ENCODE measurements around the gene ECI1.

Gene ECI1

DNA sequence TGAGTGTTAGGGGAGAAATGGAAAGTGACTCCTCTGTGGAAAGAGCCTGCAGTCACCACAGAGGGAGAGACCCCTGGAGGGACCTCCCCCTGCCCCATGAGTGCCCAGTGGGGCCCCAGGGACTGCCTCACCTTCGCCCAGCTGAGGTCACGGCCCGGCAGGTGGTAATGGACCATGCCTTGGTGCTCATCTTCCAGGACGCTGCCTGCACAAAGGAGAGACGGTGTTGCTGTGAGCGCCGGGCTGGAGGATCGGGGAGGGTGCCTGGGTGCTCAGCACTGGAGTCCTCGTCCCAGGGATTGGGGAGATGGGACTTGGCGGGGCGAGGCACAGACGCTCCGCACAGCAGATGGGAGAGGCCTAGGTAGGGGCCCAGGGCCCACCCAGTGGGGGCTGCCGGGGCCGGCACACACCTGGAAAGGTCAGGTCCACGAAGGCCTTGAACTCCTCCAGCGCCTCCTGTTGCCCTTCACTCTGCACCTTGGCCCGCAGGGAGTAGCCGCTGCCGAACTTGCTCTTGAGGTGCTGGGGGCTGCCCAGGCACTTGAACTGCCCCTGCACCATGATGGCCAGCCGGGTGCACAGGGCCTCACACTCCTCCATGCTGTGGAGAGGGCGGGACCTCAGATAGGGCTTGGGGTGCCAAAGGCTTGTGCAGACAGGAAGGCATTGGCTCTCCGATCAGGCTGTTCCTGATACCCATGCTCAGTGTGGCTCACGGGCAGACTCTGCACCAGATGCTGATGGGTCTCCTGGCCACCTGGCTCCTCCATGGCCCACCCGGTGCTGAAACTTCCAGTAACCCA lies 26.3 kb upstream of the ECI1 start:
- TF ChIP-seq TAF1 (IDR thresholded peaks at IDR 0.05; ENCODE audit: borderline replicate concordance, insufficient read depth, low read length), result no peak
- TF ChIP-seq, protein P1, sequence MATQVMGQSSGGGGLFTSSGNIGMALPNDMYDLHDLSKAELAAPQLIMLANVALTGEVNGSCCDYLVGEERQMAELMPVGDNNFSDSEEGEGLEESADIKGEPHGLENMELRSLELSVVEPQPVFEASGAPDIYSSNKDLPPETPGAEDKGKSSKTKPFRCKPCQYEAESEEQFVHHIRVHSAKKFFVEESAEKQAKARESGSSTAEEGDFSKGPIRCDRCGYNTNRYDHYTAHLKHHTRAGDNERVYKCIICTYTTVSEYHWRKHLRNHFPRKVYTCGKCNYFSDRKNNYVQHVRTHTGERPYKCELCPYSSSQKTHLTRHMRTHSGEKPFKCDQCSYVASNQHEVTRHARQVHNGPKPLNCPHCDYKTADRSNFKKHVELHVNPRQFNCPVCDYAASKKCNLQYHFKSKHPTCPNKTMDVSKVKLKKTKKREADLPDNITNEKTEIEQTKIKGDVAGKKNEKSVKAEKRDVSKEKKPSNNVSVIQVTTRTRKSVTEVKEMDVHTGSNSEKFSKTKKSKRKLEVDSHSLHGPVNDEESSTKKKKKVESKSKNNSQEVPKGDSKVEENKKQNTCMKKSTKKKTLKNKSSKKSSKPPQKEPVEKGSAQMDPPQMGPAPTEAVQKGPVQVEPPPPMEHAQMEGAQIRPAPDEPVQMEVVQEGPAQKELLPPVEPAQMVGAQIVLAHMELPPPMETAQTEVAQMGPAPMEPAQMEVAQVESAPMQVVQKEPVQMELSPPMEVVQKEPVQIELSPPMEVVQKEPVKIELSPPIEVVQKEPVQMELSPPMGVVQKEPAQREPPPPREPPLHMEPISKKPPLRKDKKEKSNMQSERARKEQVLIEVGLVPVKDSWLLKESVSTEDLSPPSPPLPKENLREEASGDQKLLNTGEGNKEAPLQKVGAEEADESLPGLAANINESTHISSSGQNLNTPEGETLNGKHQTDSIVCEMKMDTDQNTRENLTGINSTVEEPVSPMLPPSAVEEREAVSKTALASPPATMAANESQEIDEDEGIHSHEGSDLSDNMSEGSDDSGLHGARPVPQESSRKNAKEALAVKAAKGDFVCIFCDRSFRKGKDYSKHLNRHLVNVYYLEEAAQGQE (IDR thresholded peaks at IDR 0.05; ENCODE audit: insufficient read depth in 1 of 2, low read depth in 2 of 2, low read length in 2 of 2), result no peak
- no peak for TF ChIP-seq POLR2AphosphoS5 (IDR thresholded peaks at IDR 0.05; ENCODE audit: low read depth, low read length)
- TF ChIP-seq FOXP2 (optimal IDR thresholded peaks at IDR 0.05; ENCODE audit: borderline replicate concordance, extremely low read depth, extremely low read length, insufficient read depth), result no peak
- TF ChIP-seq SIN3A (IDR thresholded peaks at IDR 0.05; ENCODE audit: borderline replicate concordance, insufficient read depth, low read length), result no peak

DNA sequence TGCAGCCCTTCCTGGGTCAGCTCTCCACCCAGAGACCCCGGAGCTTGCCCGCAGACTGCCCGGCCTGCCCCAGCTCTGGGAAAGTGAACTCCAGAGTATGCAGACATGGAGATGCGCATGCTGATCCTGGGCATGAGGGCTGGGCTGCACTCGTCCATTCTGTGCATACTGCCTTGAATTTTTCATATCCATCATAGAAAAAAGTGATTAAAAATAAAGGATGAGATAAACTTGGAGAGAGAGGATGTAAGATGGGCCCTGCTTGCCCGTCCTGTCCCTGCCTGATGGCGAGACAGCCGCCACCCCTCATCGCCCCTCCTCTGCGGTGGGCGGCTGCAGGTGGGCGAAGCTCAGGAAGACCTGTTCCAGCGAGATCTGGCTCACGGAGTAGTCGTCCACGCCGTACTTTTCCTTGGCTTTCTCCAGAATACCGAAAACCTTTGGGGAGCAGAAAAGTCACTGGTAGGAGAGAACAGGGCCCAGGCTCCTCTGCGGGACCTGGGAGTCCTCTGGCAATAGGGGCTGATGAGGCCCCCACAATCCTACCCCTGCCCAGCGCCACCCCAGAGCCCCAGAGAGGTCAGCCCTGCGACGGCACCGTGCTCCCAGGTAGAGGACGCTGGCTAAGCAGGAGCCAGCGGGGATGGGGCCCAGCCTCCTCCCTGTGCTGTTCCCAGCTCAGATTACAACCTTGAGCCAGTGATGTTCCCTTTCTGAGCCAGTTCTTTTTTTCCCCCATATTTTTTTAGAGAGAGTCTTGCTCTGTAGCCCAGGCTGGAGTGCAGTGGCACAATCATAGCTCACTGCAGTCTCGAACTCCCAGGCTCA lies 25.2 kb upstream of the ECI1 start:
- TF ChIP-seq FOXP2 (optimal IDR thresholded peaks at IDR 0.05; ENCODE audit: borderline replicate concordance, extremely low read depth, extremely low read length, insufficient read depth) (no peak), SIN3A (IDR thresholded peaks at IDR 0.05; ENCODE audit: borderline replicate concordance, insufficient read depth, low read length) (no peak), POLR2AphosphoS5 (IDR thresholded peaks at IDR 0.05; ENCODE audit: low read depth, low read length) (no peak), TAF1 (IDR thresholded peaks at IDR 0.05; ENCODE audit: borderline replicate concordance, insufficient read depth, low read length) (no peak)
- TF ChIP-seq, protein P1 (IDR thresholded peaks at IDR 0.05; ENCODE audit: insufficient read depth in 1 of 2, low read depth in 2 of 2, low read length in 2 of 2), result no peak

DNA sequence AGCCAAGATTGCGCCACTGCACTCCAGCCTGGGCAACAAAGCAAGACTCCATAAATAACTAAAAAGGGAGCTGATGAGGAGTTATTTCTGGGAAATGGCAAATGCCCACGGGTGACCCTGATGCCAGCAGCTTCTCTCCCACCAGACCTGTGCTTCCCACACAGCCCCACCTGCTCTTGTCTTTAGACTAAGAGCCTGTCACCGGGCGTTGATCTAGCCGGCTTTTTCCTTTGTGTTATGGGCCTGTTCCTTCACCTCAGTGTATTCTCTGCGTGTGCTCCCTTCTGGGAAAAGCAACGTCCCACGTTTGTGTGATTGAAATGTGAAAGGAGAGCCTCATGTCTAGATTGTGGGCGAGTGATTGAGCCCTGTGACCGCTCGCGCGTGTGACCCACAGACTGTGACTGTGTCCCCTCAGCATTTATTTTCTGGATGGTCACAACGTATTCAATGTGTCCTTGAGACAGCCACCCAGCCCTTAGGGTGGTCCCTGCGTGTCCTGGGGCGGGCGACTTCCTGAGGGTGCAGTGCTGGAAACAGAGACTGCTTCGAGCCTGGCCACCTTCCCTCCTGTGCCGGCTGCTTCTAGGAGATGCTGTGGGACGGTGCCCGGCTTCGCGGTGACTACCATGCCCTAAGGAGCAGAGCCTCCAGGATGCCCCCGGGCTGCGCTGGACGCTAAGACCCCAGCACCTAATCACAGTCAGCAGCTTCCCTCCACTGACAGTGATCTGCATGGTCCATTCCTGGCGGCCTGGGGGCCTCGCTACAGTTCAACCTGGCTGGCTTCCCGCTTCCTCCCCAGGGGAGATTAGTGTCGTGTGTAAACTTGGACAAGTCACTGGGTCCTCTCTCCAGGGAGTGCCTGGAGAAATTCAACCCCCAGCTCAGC lies 24.3 kb upstream of the ECI1 start:
- TF ChIP-seq FOXP2 (optimal IDR thresholded peaks at IDR 0.05; ENCODE audit: borderline replicate concordance, extremely low read depth, extremely low read length, insufficient read depth), result no peak
- TF ChIP-seq POLR2AphosphoS5 (IDR thresholded peaks at IDR 0.05; ENCODE audit: low read depth, low read length), result no peak
- TF ChIP-seq, protein P1 (IDR thresholded peaks at IDR 0.05; ENCODE audit: insufficient read depth in 1 of 2, low read depth in 2 of 2, low read length in 2 of 2), result no peak
- no peak for TF ChIP-seq TAF1 (IDR thresholded peaks at IDR 0.05; ENCODE audit: borderline replicate concordance, insufficient read depth, low read length)
- TF ChIP-seq SIN3A (IDR thresholded peaks at IDR 0.05; ENCODE audit: borderline replicate concordance, insufficient read depth, low read length), result no peak

DNA sequence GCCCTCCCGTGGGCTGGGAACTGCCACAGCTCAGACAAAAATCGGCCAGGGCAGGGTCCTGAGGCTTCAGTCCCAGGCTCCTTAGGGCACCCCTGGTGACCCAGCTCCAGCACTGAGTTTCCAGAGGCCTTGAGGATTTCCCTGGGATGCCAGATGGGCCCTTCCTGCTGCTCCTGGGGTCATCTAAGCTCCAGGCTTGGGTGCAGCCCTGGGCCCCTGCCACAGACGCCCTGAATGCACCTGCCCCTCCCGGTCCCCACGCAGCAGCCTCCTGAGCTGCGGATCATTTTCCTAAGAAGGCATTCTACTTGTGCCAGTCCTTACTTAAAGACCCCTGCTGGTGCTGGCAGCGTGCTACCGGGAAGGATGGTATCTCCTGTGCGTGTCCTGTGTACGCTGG lies 22.5 kb upstream of the ECI1 start:
- TF ChIP-seq, protein P1 (IDR thresholded peaks at IDR 0.05; ENCODE audit: insufficient read depth in 1 of 2, low read depth in 2 of 2, low read length in 2 of 2), result no peak
- TF ChIP-seq POLR2AphosphoS5 (IDR thresholded peaks at IDR 0.05; ENCODE audit: low read depth, low read length) (no peak), FOXP2 (optimal IDR thresholded peaks at IDR 0.05; ENCODE audit: borderline replicate concordance, extremely low read depth, extremely low read length, insufficient read depth) (no peak), SIN3A (IDR thresholded peaks at IDR 0.05; ENCODE audit: borderline replicate concordance, insufficient read depth, low read length) (no peak), TAF1 (IDR thresholded peaks at IDR 0.05; ENCODE audit: borderline replicate concordance, insufficient read depth, low read length) (no peak)
